HCT116 (cell line): Measurements from ENCODE around the gene TBC1D22B. TPM values are rescaled to one million over a fixed set of nuclear protein-coding genes. Genes with fewer than 3 reads are reported as not detected.

Experiments used
- ATAC-seq: fragments of 200-7000 bp; cut with Tn5 transposase; 2 replicates; pipeline ENCODE4 v1.9.1; 2020; ENCODE audit warnings: mild to moderate bottlenecking, moderate library complexity
- BruUV-seq: library from RNA; stranded (reverse); fragments of 400-500 nt; replicated peaks from 2 replicates; lab custom pipeline; 2021; lab: Mats Ljungman, UMichigan
- CTCF ChIA-PET: fragments of 300-600 bp; sonication (Branson Sonifier 250); formaldehyde crosslinking; loops from one replicate; lab custom pipeline; 2021; ENCODE audit warnings: antibody characterized with exemption; lab: Charles Lee
- POLR2A ChIA-PET: fragments of 300-600, 350-600 bp; sonication (Branson Sonifier 250); formaldehyde crosslinking; loops from one replicate; lab custom pipeline; 2021; ENCODE audit warnings: antibody characterized with exemption; lab: Charles Lee
- RAD21 ChIA-PET, 2 experiments: fragments of 300-600 bp; sonication (Branson Sonifier 250); formaldehyde crosslinking; loops; one replicate each; lab custom pipeline; 2023; ENCODE audit warnings: low total read pairs in 2 of 2; ENCODE audit not compliant: uncharacterized antibody in 2 of 2, unreplicated experiment in 2 of 2, low non-redundant PET in 1 of 2; lab: Charles Lee
- DNase-seq: peaks from one replicate; pipeline ENCODE4 v3.0.0-alpha.2; 2010; ENCODE audit warnings: low read depth, low spot score
- H2AFZ ChIP-seq: fragments of 200-600 bp; shearing (Covaris generic), sonication (generic); 2 replicates; pipeline ENCODE4 v1.6.1; 2017; ENCODE audit warnings: low read depth, mixed run types, mixed read lengths, antibody characterized with exemption, low read length; ENCODE audit not compliant: poor library complexity, severe bottlenecking
- H3K27ac ChIP-seq: 2 replicates; pipeline ENCODE4 v1.5.1; 2012; ENCODE audit warnings: low read depth, low read length
- H3K27me3 ChIP-seq: fragments of 200-600 bp; sonication (generic); 2 replicates; pipeline ENCODE4 v1.6.1; 2016; ENCODE audit warnings: mixed run types, low read length, mixed read lengths; ENCODE audit not compliant: insufficient read depth
- H3K36me3 ChIP-seq, 2 experiments: fragments of 200-500 bp in 1 of 2; fragments of 200-600 bp in 1 of 2; sonication (Bioruptor generic) in 1 of 2; sonication (generic) in 1 of 2; 2 replicates each; pipeline versions ENCODE4 v1.5.1 to v1.6.1; 2014 to 2016; ENCODE audit warnings: low read length in 2 of 2, inconsistent platforms in 1 of 2, mixed read lengths in 1 of 2, mixed run types in 1 of 2; ENCODE audit not compliant: insufficient read depth in 2 of 2, control insufficient read depth in 1 of 2
- H3K4me1 ChIP-seq, 2 experiments: fragments of 200-600 bp in 1 of 2; sonication (generic) in 1 of 2; 2 replicates each; pipeline versions ENCODE4 v1.5.1 to v1.6.1; 2012 to 2017; ENCODE audit warnings: low read length in 2 of 2, inconsistent platforms in 1 of 2, mild to moderate bottlenecking in 1 of 2, mixed read lengths in 1 of 2, mixed run types in 1 of 2, moderate library complexity in 1 of 2; ENCODE audit not compliant: insufficient read depth in 2 of 2, control insufficient read depth in 1 of 2
- H3K4me2 ChIP-seq: fragments of 200-600 bp; sonication (generic); 2 replicates; pipeline ENCODE4 v1.6.1; 2017; ENCODE audit warnings: mixed run types, low read length, mixed read lengths
- H3K4me3 ChIP-seq, 2 experiments: fragments of 200-600 bp in 1 of 2; sonication (generic) in 1 of 2; replicated peaks in 1 of 2; 2 replicates each; pipeline ENCODE4 v1.5.1; 2011 to 2016; ENCODE audit warnings: low read length in 2 of 2, control low read depth in 1 of 2, low read depth in 1 of 2, mild to moderate bottlenecking in 1 of 2, mixed read lengths in 1 of 2, mixed run types in 1 of 2
- H3K79me2 ChIP-seq: fragments of 200-600 bp; sonication (generic); 2 replicates; pipeline ENCODE4 v1.6.1; 2017; ENCODE audit warnings: mild to moderate bottlenecking, mixed run types, low read length, moderate library complexity, mixed read lengths; ENCODE audit not compliant: insufficient read depth
- H3K9ac ChIP-seq: fragments of 200-600 bp; sonication (generic); 2 replicates; pipeline ENCODE4 v1.6.1; 2016; ENCODE audit warnings: low read length, mixed read lengths
- H3K9me2 ChIP-seq: fragments of 200-600 bp; sonication (generic), shearing (Covaris generic); 2 replicates; pipeline ENCODE4 v1.6.1; 2017; ENCODE audit warnings: mixed run types, mild to moderate bottlenecking, moderate library complexity; ENCODE audit not compliant: insufficient read depth
- H3K9me3 ChIP-seq, 2 experiments: fragments of 200-500 bp in 1 of 2; fragments of 200-600 bp in 1 of 2; sonication (Bioruptor generic) in 1 of 2; sonication (generic) in 1 of 2; 2 replicates each; pipeline ENCODE4 v1.6.1; 2014 to 2017; ENCODE audit warnings: low read length in 2 of 2, mixed read lengths in 2 of 2, inconsistent platforms in 1 of 2, low read depth in 1 of 2, mild to moderate bottlenecking in 1 of 2, mixed run types in 1 of 2, moderate library complexity in 1 of 2; ENCODE audit not compliant: control insufficient read depth in 1 of 2, insufficient read depth in 1 of 2
- H4K20me1 ChIP-seq: fragments of 200-600 bp; sonication (generic), shearing (Covaris generic); 2 replicates; pipeline ENCODE4 v1.6.1; 2017; ENCODE audit warnings: mixed run types, mild to moderate bottlenecking, moderate library complexity; ENCODE audit not compliant: insufficient read depth
- EZH2phosphoT487 ChIP-seq: fragments of 200-600 bp; IDR thresholded peaks from 2 replicates; pipeline ENCODE4 v1.6.1; 2018; ENCODE audit warnings: antibody characterized with exemption, borderline replicate concordance
- POLR2A ChIP-seq: IDR thresholded peaks from 2 replicates; pipeline ENCODE4 v1.7.0; 2011; ENCODE audit warnings: borderline replicate concordance; ENCODE audit not compliant: insufficient read depth, insufficient read length; ENCODE audit errors: extremely low read depth
- SP1 ChIP-seq: IDR thresholded peaks from 2 replicates; pipeline ENCODE4 v1.6.1; 2012; ENCODE audit warnings: low read depth
- TCF7L2 ChIP-seq: IDR thresholded peaks from 2 replicates; pipeline ENCODE4 v1.7.0; 2011; ENCODE audit warnings: borderline replicate concordance, inconsistent platforms; ENCODE audit not compliant: insufficient read depth, insufficient read length; ENCODE audit errors: extremely low read depth
- ZFX ChIP-seq: fragments of 450-650 bp; IDR thresholded peaks from 2 replicates; pipeline ENCODE4 v1.6.1; 2017
- intact Hi-C: fragments of 100-400 bp; cut with micrococcal nuclease; formaldehyde crosslinking; loops from 2 replicates; pipeline ENCODE4 v1.10.0; 2022
- total RNA-seq: library from RNA; stranded (reverse); gene quantifications from one replicate; pipeline ENCODE4 v1.2.1, GENCODE V29; 2021; ENCODE audit not compliant: unreplicated experiment
- TF ChIP-seq, protein P1 (sequence below): IDR thresholded peaks from 2 replicates; pipeline ENCODE4 v1.6.1; 2012; ENCODE audit warnings: low read depth

The TBC1D22B gene
- total RNA-seq, 1 experiment from 2014 or later, result 9.1 TPM

DNA sequence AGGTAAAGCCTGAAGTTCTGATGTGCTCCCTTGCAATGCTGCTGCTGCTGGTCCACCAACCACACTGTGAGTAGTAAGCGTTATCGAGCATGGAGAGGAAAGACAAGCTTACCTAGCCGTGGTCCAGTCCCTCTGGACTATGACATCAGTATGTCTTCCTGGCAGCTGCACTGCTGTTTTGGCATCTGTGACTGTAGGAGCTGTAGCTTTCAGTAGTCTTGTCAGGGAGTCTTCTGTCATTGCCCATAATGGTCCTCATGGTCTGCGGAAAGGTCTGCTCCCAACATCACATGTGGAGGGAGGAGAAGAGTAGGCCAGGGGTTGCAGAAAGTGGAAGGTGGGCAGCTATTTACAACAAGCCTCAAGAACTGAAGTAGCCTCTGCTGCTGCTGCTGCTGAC is 27.2 kb downstream of the TBC1D22B start (continued):
- TF ChIP-seq, protein P1, sequence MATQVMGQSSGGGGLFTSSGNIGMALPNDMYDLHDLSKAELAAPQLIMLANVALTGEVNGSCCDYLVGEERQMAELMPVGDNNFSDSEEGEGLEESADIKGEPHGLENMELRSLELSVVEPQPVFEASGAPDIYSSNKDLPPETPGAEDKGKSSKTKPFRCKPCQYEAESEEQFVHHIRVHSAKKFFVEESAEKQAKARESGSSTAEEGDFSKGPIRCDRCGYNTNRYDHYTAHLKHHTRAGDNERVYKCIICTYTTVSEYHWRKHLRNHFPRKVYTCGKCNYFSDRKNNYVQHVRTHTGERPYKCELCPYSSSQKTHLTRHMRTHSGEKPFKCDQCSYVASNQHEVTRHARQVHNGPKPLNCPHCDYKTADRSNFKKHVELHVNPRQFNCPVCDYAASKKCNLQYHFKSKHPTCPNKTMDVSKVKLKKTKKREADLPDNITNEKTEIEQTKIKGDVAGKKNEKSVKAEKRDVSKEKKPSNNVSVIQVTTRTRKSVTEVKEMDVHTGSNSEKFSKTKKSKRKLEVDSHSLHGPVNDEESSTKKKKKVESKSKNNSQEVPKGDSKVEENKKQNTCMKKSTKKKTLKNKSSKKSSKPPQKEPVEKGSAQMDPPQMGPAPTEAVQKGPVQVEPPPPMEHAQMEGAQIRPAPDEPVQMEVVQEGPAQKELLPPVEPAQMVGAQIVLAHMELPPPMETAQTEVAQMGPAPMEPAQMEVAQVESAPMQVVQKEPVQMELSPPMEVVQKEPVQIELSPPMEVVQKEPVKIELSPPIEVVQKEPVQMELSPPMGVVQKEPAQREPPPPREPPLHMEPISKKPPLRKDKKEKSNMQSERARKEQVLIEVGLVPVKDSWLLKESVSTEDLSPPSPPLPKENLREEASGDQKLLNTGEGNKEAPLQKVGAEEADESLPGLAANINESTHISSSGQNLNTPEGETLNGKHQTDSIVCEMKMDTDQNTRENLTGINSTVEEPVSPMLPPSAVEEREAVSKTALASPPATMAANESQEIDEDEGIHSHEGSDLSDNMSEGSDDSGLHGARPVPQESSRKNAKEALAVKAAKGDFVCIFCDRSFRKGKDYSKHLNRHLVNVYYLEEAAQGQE, result no peak
- TF ChIP-seq SP1, result no peak
- no peak for TF ChIP-seq POLR2A
- no peak for TF ChIP-seq TCF7L2
- TF ChIP-seq ZFX, result no peak

DNA sequence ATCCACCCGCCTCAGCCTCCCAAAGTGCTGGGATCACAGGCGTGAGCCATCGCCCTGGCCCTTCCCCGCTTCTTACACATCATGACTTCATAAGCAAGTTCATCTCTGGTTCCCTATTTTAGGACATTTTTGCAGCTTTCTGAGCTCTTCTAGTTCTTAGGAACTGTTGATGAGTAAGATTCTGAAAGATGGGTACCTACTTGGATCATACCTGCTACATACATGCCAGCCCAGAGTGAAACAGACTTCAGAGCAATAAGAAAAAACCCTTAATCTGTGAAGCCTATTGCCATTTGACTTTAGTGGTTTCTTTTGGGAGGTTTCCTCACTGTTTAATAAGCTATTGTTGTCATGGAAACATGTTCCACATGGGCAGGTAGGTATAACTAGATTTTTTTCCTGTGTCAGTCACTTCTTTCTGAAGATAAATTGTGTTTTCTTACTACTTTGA is 28.3 kb downstream of the TBC1D22B start:
- ChIA-PET RAD21 (no interaction called here), POLR2A (no interaction called here), CTCF (no interaction called here)
- no peak for TF ChIP-seq EZH2phosphoT487
- H3K79me2 ChIP-seq, result no peaks in the 10 kb centered on the region
- H3K9me2 ChIP-seq, result no peaks in the 10 kb centered on the region
- H3K4me3 ChIP-seq, result no peak overlapping the region
- 0 out of 4 replicates have a peak, but pooled peaks cover 0 to 3% of the 10 kb centered on the region in 2 experiments for H3K4me1 ChIP-seq
- intact Hi-C loops, result no loop called here
- no peaks in the 10 kb centered on the region for H3K9me3 ChIP-seq
- no peak overlapping the region for H3K27ac ChIP-seq
- no peak overlapping the region for H3K9ac ChIP-seq
- H2AFZ ChIP-seq, result no peak overlapping the region
- no TSS peak for BruUV-seq
- H3K36me3 ChIP-seq, result peaks cover 12 to 33% of the 10 kb centered on the region in 2 experiments
- 0 out of 2 replicates have a peak, but pooled peaks cover 6% of the 10 kb centered on the region for H4K20me1 ChIP-seq
- DNase-seq (no peak), ATAC-seq (no peak)
- no peak overlapping the region for H3K4me2 ChIP-seq
- H3K27me3 ChIP-seq, result no peaks in the 10 kb centered on the region
